ENCODE data around the gene SRSF2.
A peak's percentile ranks its signal among the peaks of the same experiment; 100 is the strongest.
"Not testable (repeated sequence)": the region's sequence is repeated elsewhere in the genome, so short reads cannot be mapped to it uniquely, and the experiment has no call there.

SRSF2 gene

GRCh38 chr17:76710863-76711611 is 26.1 kb downstream of the SRSF2 start, which contains the start of gene MXRA7:
Gene MXRA7 (minus strand): TSS chr17:76710965. CDS start chr17:76710946, 19 bp downstream.
- TF ChIP-seq CTCF (IDR thresholded peaks at IDR 0.05; ENCODE audit: low read depth, low read length), result no peak
- Histone ChIP-seq H3K36me3 (peaks cover 30% of the 10 kb centered on the region), H3K27me3 (no peaks in the 10 kb centered on the region), H3K4me3 (ENCODE audit: low read depth, low read length) (peak within 1 kb of the TSS; percentile 95), H3K4me1 (peaks cover 20% of the 10 kb centered on the region), H3K9me3 (no peaks in the 10 kb centered on the region)
- peak; percentile 86 for DNase-seq

DNA sequence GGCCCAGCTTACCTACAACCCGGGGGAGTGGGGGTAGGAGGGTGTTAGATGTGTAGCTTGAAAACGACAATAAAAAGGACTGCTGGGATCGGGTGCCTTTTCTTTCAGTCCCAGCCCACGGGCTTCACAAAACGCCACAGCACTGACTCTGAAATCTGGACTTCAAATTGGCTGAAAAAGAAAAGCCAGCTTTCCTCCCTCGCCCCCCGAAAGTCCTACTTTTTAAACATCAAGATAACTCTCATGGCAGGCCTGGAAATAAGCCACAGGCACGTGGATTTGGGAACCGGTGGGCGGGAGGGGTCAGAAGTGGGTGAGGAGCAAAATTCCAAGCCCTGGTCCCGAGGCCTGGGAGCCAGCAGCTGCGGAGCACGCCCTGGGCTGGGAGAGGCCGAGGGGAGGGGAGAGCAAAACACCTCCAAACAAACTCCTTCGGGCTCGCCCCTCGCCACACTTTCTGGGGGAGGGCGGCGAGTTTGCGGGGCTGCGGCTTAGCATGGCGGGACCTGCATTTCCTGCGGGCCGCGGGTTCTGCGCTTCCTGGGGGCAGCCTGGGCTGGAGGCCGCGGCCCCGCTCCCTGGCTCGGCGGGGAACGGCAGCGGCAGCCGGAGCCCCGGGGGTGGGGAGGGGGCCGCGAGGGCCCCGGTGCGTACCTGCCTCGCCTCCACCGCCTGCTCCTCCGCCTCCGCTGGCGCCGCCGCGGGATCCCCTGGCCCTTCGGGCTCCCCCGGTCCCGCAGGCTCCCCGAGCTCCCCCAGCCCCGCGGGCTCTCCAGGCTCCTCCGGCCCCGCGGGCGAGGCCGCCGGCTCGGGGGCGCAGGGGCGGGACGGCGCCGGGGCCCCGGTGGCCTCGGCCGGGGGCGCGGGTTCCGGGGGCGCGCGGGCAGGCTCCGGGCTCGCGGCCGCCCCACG is 26.9 kb downstream of the SRSF2 start:
- H3K4me3 ChIP-seq (ENCODE audit: low read depth, low read length), result peak overlapping the region; percentile 95
- H3K9me3 ChIP-seq, H3K27me3 ChIP-seq, DNase-seq: not testable (repeated sequence)
- peaks cover 22% of the 10 kb centered on the region for H3K36me3 ChIP-seq
- peaks cover 20% of the 10 kb centered on the region for H3K4me1 ChIP-seq

GRCh38 chr17:76709077-76709950 is 27.8 kb downstream of the SRSF2 start:
- peak overlapping the region; percentile 95 for H3K4me3 ChIP-seq (ENCODE audit: low read depth, low read length)

DNA sequence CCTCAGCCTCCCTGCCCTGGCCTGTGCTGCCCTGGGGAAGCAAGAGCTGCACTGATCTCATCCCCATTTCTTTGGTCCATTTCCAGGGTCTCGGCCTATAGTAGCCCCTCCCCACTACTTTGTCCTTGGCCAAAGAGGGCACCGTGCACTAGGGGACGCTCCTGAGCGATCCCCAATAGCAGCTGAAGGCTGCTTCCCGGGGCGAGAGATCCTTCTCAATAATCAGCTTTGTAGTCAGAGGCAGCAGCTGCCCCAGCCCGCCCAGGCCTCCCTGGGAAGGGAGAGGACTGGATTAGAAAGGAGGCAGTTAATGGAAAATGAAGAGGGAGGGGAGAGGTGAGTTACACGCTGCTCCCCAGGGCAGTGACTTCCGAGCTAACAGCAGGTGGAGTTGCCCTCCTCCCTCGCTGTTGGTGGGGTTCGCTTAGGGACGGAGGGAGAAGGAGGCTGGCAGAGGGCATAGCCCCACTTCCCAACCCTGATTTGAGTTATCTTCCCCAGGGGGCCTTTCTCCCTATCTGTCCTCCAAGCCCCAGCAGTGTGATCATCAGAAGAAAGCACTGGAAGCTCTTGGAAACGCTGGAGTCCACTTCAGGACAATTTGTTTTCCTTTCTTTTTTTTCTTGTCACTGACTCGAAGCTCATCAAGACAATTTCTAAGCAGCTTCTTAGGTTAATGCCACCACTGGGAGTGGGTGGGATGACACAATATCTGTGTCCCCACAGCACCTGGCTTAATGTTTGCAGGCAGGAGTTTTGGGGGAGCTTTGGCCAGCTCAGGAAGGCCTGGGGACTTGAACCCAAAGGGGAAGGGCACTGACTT is 28.9 kb downstream of the SRSF2 start:
- Histone ChIP-seq H3K36me3 (peaks cover 12% of the 10 kb centered on the region), H3K4me3 (ENCODE audit: low read depth, low read length) (peak overlapping the region; percentile 95), H3K27me3 (no peaks in the 10 kb centered on the region), H3K9me3 (no peaks in the 10 kb centered on the region), H3K4me1 (peaks cover 20% of the 10 kb centered on the region)
- peak; percentile 71 for DNase-seq
- TF ChIP-seq CTCF (IDR thresholded peaks at IDR 0.05; ENCODE audit: low read depth, low read length), result peak; percentile 74

More at GRCh38 chr17:76709077-76709950, 27.8 kb downstream of the SRSF2 start:
- no peaks in the 10 kb centered on the region for H3K9me3 ChIP-seq
- H3K27me3 ChIP-seq, result no peaks in the 10 kb centered on the region
- peaks cover 20% of the 10 kb centered on the region for H3K4me1 ChIP-seq
- no peak for TF ChIP-seq CTCF (IDR thresholded peaks at IDR 0.05; ENCODE audit: low read depth, low read length)
- peaks cover 20% of the 10 kb centered on the region for H3K36me3 ChIP-seq
- peak; percentile 96 for DNase-seq

DNA sequence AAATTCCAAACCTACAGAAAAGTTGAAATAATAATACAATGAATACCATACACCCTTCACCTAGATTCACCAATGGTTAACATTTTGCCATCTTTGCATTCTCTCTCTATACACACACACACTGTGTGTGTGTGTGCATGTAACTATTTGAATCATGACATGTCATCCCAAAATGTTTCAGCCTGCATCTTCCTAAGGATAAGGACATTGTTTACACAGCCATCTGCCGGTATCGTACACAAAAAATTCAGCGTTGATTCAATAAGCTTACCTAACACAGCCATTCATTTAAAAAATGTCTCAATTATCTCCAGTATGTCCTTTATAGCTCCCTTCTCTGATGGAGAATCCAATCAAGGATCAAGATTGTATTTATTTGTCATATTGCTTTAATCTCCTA is 30.3 kb downstream of the SRSF2 start:
- Histone ChIP-seq H3K27me3 (no peaks in the 10 kb centered on the region), H3K36me3 (peaks cover 12% of the 10 kb centered on the region), H3K4me3 (ENCODE audit: low read depth, low read length) (no peak overlapping the region), H3K4me1 (peaks cover 23% of the 10 kb centered on the region), H3K9me3 (no peaks in the 10 kb centered on the region)
- DNase-seq, result no peak
- no peak for TF ChIP-seq CTCF (IDR thresholded peaks at IDR 0.05; ENCODE audit: low read depth, low read length)
